IPS-20b (cell line): ENCODE results near the gene SLC25A22.
A peak's percentile ranks its signal among the peaks of the same experiment; 100 is the strongest.

Experiments
- H3K27ac ChIP-seq: one replicate; pipeline ENCODE4 v1.5.1; 2013; ENCODE audit warnings: low read length
- H3K27me3 ChIP-seq: 2 replicates; pipeline ENCODE4 v1.6.1; 2013; ENCODE audit warnings: mild to moderate bottlenecking, low read length, inconsistent platforms; ENCODE audit not compliant: insufficient read depth
- H3K36me3 ChIP-seq: 2 replicates; pipeline ENCODE4 v1.6.1; 2013; ENCODE audit warnings: low read depth, mild to moderate bottlenecking, inconsistent platforms, low read length, moderate library complexity; ENCODE audit not compliant: insufficient read depth
- H3K4me1 ChIP-seq: 2 replicates; pipeline ENCODE4 v1.6.1; 2013; ENCODE audit warnings: mild to moderate bottlenecking, control low read depth, inconsistent platforms, low read length, moderate library complexity; ENCODE audit not compliant: insufficient read depth
- H3K4me3 ChIP-seq: 2 replicates; pipeline ENCODE4 v1.5.1; 2013; ENCODE audit warnings: mild to moderate bottlenecking, low read length, inconsistent platforms
- H3K9ac ChIP-seq: 2 replicates; pipeline ENCODE4 v1.6.1; 2013; ENCODE audit warnings: low read depth, mild to moderate bottlenecking, inconsistent platforms, low read length, moderate library complexity
- H3K9me3 ChIP-seq: 2 replicates; pipeline ENCODE4 v1.6.1; 2013; ENCODE audit warnings: mild to moderate bottlenecking, low read depth, low read length, inconsistent platforms; ENCODE audit not compliant: insufficient read depth

SLC25A22 gene

GRCh38 chr11:790721-791564 is 7.1 kb downstream of the SLC25A22 start:
- Histone ChIP-seq H3K36me3 (peaks cover 8% of the 10 kb centered on the region; the same call in 1 of the 2 replicates), H3K9me3 (no peaks in the 10 kb centered on the region), H3K9ac (no peak overlapping the region), H3K27me3 (no peaks in the 10 kb centered on the region), H3K27ac (no peak overlapping the region), H3K4me1 (peaks cover 4% of the 10 kb centered on the region; the same call in 1 of the 2 replicates), H3K4me3 (no peak overlapping the region)

- Histone ChIP-seq H3K27me3 (no peaks in the 10 kb centered on the region), H3K36me3 (peaks cover 8% of the 10 kb centered on the region; the same call in 1 of the 2 replicates), H3K9me3 (no peaks in the 10 kb centered on the region), H3K27ac (no peak within 1 kb of the TSS), H3K4me1 (peaks cover 4% of the 10 kb centered on the region; the same call in 1 of the 2 replicates), H3K4me3 (no peak within 1 kb of the TSS; the same call in 1 of the 2 replicates), H3K9ac (no peak within 1 kb of the TSS; the same call in 1 of the 2 replicates)
Observed at GRCh38 chr11:789943-790342, 8.1 kb downstream of the SLC25A22 start, which contains the start of gene CEND1. Gene CEND1, minus strand, starts transcription at chr11:790090. Its CDS starts 1,514 bp downstream, at chr11:788576.

GRCh38 chr11:788953-789940 is 8.8 kb downstream of the SLC25A22 start:
- Histone ChIP-seq H3K27me3 (no peaks in the 10 kb centered on the region), H3K9ac (no peak overlapping the region; the same call in 1 of the 2 replicates), H3K4me1 (peaks cover 4% of the 10 kb centered on the region; the same call in 1 of the 2 replicates), H3K36me3 (peaks cover 8% of the 10 kb centered on the region; the same call in 1 of the 2 replicates), H3K27ac (no peak overlapping the region), H3K4me3 (no peak overlapping the region; the same call in 1 of the 2 replicates), H3K9me3 (no peaks in the 10 kb centered on the region)

- no peak overlapping the region for H3K4me3 ChIP-seq
- H3K9me3 ChIP-seq = no peaks in the 10 kb centered on the region
- no peak overlapping the region for H3K9ac ChIP-seq
- peaks cover 7% of the 10 kb centered on the region; the same call in 1 of the 2 replicates for H3K4me1 ChIP-seq
- peaks cover 3% of the 10 kb centered on the region; the same call in 1 of the 2 replicates for H3K36me3 ChIP-seq
- H3K27me3 ChIP-seq = no peaks in the 10 kb centered on the region
- H3K27ac ChIP-seq = no peak overlapping the region
Observed at GRCh38 chr11:788009-788640, 10.0 kb downstream of the SLC25A22 start.

- H3K36me3 ChIP-seq = no peaks in the 10 kb centered on the region
- H3K27me3 ChIP-seq = no peaks in the 10 kb centered on the region; the same call in 1 of the 2 replicates
- no peak overlapping the region for H3K27ac ChIP-seq
- H3K9ac ChIP-seq = no peak overlapping the region
- H3K4me3 ChIP-seq = no peak overlapping the region
- H3K9me3 ChIP-seq = no peaks in the 10 kb centered on the region
- peaks cover 7% of the 10 kb centered on the region; the same call in 1 of the 2 replicates for H3K4me1 ChIP-seq
Observed at GRCh38 chr11:787084-787675, 10.9 kb downstream of the SLC25A22 start.

GRCh38 chr11:786235-787083 is 11.6 kb downstream of the SLC25A22 start:
- Histone ChIP-seq H3K27ac (no peak overlapping the region), H3K4me3 (no peak overlapping the region), H3K9ac (no peak overlapping the region), H3K36me3 (no peaks in the 10 kb centered on the region), H3K27me3 (no peaks in the 10 kb centered on the region; the same call in 1 of the 2 replicates), H3K4me1 (peaks cover 7% of the 10 kb centered on the region; the same call in 1 of the 2 replicates), H3K9me3 (no peaks in the 10 kb centered on the region)

- H3K27me3 ChIP-seq = no peaks in the 10 kb centered on the region; the same call in 1 of the 2 replicates
- H3K27ac ChIP-seq = no peak overlapping the region
- peaks cover 8% of the 10 kb centered on the region; the same call in 1 of the 2 replicates for H3K36me3 ChIP-seq
- peak overlapping the region; percentile 22; the same call in 1 of the 2 replicates for H3K4me3 ChIP-seq
- H3K9ac ChIP-seq = peak overlapping the region; percentile 47; the same call in 1 of the 2 replicates
- H3K9me3 ChIP-seq = no peaks in the 10 kb centered on the region
- peaks cover 3% of the 10 kb centered on the region; the same call in 1 of the 2 replicates for H3K4me1 ChIP-seq
Observed at GRCh38 chr11:783581-784015, 14.5 kb downstream of the SLC25A22 start.

GRCh38 chr11:782264-783174 is 15.6 kb downstream of the SLC25A22 start:
- Histone ChIP-seq H3K9me3 (no peaks in the 10 kb centered on the region), H3K27ac (no peak overlapping the region), H3K9ac (peak overlapping the region; percentile 47; the same call in 1 of the 2 replicates), H3K27me3 (no peaks in the 10 kb centered on the region; the same call in 1 of the 2 replicates), H3K4me3 (no peak overlapping the region), H3K4me1 (peaks cover 6% of the 10 kb centered on the region; the same call in 1 of the 2 replicates), H3K36me3 (peaks cover 8% of the 10 kb centered on the region; the same call in 1 of the 2 replicates)

GRCh38 chr11:779955-780532 is 18.0 kb downstream of the SLC25A22 start:
- H3K27me3 ChIP-seq = no peaks in the 10 kb centered on the region; the same call in 1 of the 2 replicates
- H3K4me3 ChIP-seq = no peak overlapping the region
- H3K36me3 ChIP-seq = peaks cover 8% of the 10 kb centered on the region; the same call in 1 of the 2 replicates
- no peak overlapping the region for H3K27ac ChIP-seq
- H3K4me1 ChIP-seq = peaks cover 12% of the 10 kb centered on the region
- H3K9me3 ChIP-seq = no peaks in the 10 kb centered on the region
- no peak overlapping the region for H3K9ac ChIP-seq
